Skeletal muscle satellite cell (primary cell): ENCODE results near the gene LCA5L. TPM values are rescaled to one million over a fixed set of nuclear protein-coding genes. Genes with fewer than 3 reads are reported as not detected.

Source experiments
- H3K27me3 ChIP-seq: 2 replicates; pipeline ENCODE4 v1.7.0; 2013; ENCODE audit warnings: low read length; ENCODE audit not compliant: control insufficient read depth, insufficient read depth
- H3K36me3 ChIP-seq: 2 replicates; pipeline ENCODE4 v1.7.0; 2013; ENCODE audit warnings: mild to moderate bottlenecking, control low read depth, low read length; ENCODE audit not compliant: insufficient read depth
- H3K4me1 ChIP-seq: 2 replicates; pipeline ENCODE4 v1.7.0; 2013; ENCODE audit warnings: low read length; ENCODE audit not compliant: control insufficient read depth, insufficient read depth
- H3K4me2 ChIP-seq: 2 replicates; pipeline ENCODE4 v1.7.0; 2013; ENCODE audit warnings: mild to moderate bottlenecking, low read length
- H3K4me3 ChIP-seq: 2 replicates; pipeline ENCODE4 v1.7.0; 2013; ENCODE audit warnings: low read length
- H3K9ac ChIP-seq: 2 replicates; pipeline ENCODE4 v1.7.0; 2013; ENCODE audit warnings: mild to moderate bottlenecking, low read depth, low read length, moderate library complexity
- H3K9me3 ChIP-seq: replicated peaks from 2 replicates; pipeline ENCODE4 v1.7.0; 2013; ENCODE audit warnings: mild to moderate bottlenecking, control low read depth, low read length
- small RNA-seq: library from RNA; depleted of rRNA; stranded (forward); fragments of <200 nt; gene quantifications from one replicate; pipeline ENCODE3, GENCODE V24; 2012

LCA5L gene

DNA sequence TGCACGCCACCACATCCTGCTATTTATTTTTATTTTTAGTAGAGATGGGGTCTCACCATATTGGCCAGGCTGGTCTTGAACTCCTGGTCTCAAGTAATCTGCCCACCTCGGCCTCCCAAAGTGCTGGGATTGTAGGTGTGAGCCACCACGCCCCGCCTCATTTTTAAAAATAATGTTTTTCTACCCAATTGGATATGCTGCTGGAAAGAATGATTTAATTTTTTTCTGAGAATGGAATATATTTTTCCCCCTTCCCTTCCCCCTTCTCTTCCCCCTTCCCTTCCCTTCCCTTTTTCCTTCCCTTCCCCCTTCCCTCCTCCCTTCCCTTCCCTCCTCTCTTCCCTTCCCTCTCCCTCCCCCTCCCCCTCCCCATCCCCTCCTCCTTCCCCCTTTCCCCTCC, 79.0 kb downstream of the LCA5L start:
- no peak overlapping the region for H3K4me3 ChIP-seq
- H3K9ac ChIP-seq = no peak overlapping the region
- no peaks in the 10 kb centered on the region for H3K36me3 ChIP-seq
- H3K4me1 ChIP-seq = peaks cover 14% of the 10 kb centered on the region
- no peak overlapping the region for H3K4me2 ChIP-seq
- peaks cover 13% of the 10 kb centered on the region for H3K27me3 ChIP-seq
- H3K9me3 ChIP-seq = no peaks in the 10 kb centered on the region

GRCh38 chr21:39364949-39365348, 80.6 kb downstream of the LCA5L start:
- Histone ChIP-seq H3K4me2 (peak overlapping the region; percentile 7), H3K9ac (no peak overlapping the region), H3K4me1 (peaks cover 14% of the 10 kb centered on the region), H3K36me3 (no peaks in the 10 kb centered on the region), H3K4me3 (no peak overlapping the region), H3K27me3 (peaks cover 13% of the 10 kb centered on the region), H3K9me3 (no peaks in the 10 kb centered on the region)

- no peaks in the 10 kb centered on the region for H3K36me3 ChIP-seq
- H3K9me3 ChIP-seq = no peaks in the 10 kb centered on the region
- peaks cover 14% of the 10 kb centered on the region for H3K4me1 ChIP-seq
- no peak overlapping the region for H3K4me2 ChIP-seq
- no peak overlapping the region for H3K9ac ChIP-seq
- no peak overlapping the region for H3K4me3 ChIP-seq
- H3K27me3 ChIP-seq = peaks cover 18% of the 10 kb centered on the region
Measured at GRCh38 chr21:39363607-39364555, 81.7 kb downstream of the LCA5L start.

- H3K4me2 ChIP-seq = no peak overlapping the region
- peaks cover 14% of the 10 kb centered on the region for H3K4me1 ChIP-seq
- H3K27me3 ChIP-seq = peaks cover 22% of the 10 kb centered on the region
- H3K9ac ChIP-seq = no peak overlapping the region
- no peak overlapping the region for H3K4me3 ChIP-seq
- H3K36me3 ChIP-seq = no peaks in the 10 kb centered on the region
- no peaks in the 10 kb centered on the region for H3K9me3 ChIP-seq
Measured at GRCh38 chr21:39362733-39363132, 82.8 kb downstream of the LCA5L start.

GRCh38 chr21:39359382-39359781, 86.2 kb downstream of the LCA5L start:
- H3K4me1 ChIP-seq = peaks cover 9% of the 10 kb centered on the region
- H3K9ac ChIP-seq = no peak overlapping the region
- no peaks in the 10 kb centered on the region for H3K36me3 ChIP-seq
- no peaks in the 10 kb centered on the region for H3K9me3 ChIP-seq
- H3K4me3 ChIP-seq = no peak overlapping the region
- no peak overlapping the region for H3K4me2 ChIP-seq
- peaks cover 31% of the 10 kb centered on the region for H3K27me3 ChIP-seq

Small RNA genes lying within 50 kb of the gene (small RNA-seq; reads per million reads assigned to genes)
- not detected for gene MIR6508
